Activated T-cell treated with anti-CD3 and anti-CD28 coated beads, Interleukin-2, amount 50 U/mL, for 72 hours (primary cell): ENCODE data around the gene FRY. TPM values are rescaled to one million over a fixed set of nuclear protein-coding genes. Genes with fewer than 3 reads are reported as not detected.

Experiments
- ATAC-seq, 2 donors: fragments of 150-1000 bp; cut with Tn5 transposase; replicated peaks in 1 of 2; 2 replicates each; pipeline ENCODE4 v1.10.0; 2021; ENCODE audit warnings: moderate library complexity in 2 of 2, mild to moderate bottlenecking in 1 of 2
- DNase-seq, 2 donors: peaks; one replicate each; pipeline ENCODE4 v3.0.0; 2021 to 2022; ENCODE audit warnings: mixed read lengths in 1 of 2
- H3K27ac Mint-ChIP-seq: one replicate; pipeline ENCODE4 v1.8.0; 2022; ENCODE audit warnings: mild to moderate bottlenecking, moderate library complexity, mixed read lengths
- H3K27me3 Mint-ChIP-seq: one replicate; pipeline ENCODE4 v1.8.0; 2022; ENCODE audit warnings: low read depth, mixed read lengths
- H3K36me3 Mint-ChIP-seq, 2 donors: one replicate each; pipeline ENCODE4 v1.8.0; 2022; ENCODE audit warnings: mixed read lengths in 2 of 2, mild to moderate bottlenecking in 1 of 2; ENCODE audit not compliant: insufficient read depth in 2 of 2
- H3K4me1 Mint-ChIP-seq: one replicate; pipeline ENCODE4 v1.8.0; 2022; ENCODE audit warnings: low read depth, mixed read lengths
- H3K4me3 Mint-ChIP-seq, 2 donors: one replicate each; pipeline ENCODE4 v1.8.0; 2022; ENCODE audit warnings: mild to moderate bottlenecking in 2 of 2, mixed read lengths in 2 of 2, moderate library complexity in 2 of 2
- H3K9me3 Mint-ChIP-seq, 2 donors: one replicate each; pipeline ENCODE4 v1.8.0; 2022; ENCODE audit warnings: mixed read lengths in 2 of 2
- total RNA-seq, 2 donors: library from RNA; stranded (reverse); gene quantifications; one replicate each; pipeline ENCODE4 v1.2.3, GENCODE V29; 2022

FRY gene
- total RNA-seq, 2 donors from 2014 or later: 6.5 to 7.6 TPM

DNA sequence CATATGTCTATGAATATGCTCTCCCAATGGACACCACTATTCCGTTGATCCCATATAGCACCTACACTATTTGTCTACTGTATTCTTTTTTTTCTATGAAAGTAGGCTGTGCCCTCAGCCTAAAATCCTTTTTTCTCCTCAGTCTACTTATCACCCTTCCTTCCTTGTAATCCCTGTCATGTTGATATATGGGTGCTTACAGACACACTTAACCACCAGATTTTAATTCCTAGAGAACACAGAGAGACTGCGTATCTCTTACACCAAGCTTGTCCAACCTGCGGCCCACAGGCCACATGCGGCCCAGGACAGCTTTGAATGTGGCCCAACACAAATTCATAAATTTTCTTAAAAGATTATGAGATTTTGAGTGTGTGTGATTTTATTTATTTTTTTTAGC lies 182.5 kb downstream of the FRY start:
- H3K4me3 Mint-ChIP-seq: no peak overlapping the region
- no peaks in the 10 kb centered on the region for H3K9me3 Mint-ChIP-seq
- no peak for DNase-seq
- no peak overlapping the region for H3K27ac Mint-ChIP-seq
- no peaks in the 10 kb centered on the region for H3K36me3 Mint-ChIP-seq
- no peaks in the 10 kb centered on the region for H3K4me1 Mint-ChIP-seq
- H3K27me3 Mint-ChIP-seq: no peaks in the 10 kb centered on the region
- no peak for ATAC-seq

DNA sequence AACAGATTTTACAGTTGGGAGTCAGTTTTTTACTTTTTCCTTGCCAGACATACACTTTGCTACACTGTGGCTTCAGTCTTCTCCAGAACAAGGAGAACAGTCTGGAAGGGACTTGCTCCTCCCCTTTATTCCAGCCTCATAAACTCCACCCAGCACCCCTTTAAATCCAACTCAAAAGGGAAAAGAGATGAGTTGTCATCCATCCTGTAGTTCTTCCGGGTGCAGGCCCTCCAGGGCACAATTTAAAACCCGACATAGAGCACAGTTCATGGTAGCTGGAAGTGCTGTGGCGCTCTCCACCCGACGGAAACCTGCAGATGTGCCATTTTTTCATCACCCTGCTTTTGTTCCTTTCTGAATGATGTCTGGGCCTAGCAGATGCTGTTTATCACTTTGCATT lies 184.7 kb downstream of the FRY start:
- Mint-ChIP-seq H3K27me3 (no peaks in the 10 kb centered on the region), H3K4me1 (no peaks in the 10 kb centered on the region), H3K27ac (no peak overlapping the region), H3K4me3 (no peak overlapping the region), H3K9me3 (no peaks in the 10 kb centered on the region), H3K36me3 (no peaks in the 10 kb centered on the region)
- no peak for ATAC-seq
- DNase-seq: no peak

DNA sequence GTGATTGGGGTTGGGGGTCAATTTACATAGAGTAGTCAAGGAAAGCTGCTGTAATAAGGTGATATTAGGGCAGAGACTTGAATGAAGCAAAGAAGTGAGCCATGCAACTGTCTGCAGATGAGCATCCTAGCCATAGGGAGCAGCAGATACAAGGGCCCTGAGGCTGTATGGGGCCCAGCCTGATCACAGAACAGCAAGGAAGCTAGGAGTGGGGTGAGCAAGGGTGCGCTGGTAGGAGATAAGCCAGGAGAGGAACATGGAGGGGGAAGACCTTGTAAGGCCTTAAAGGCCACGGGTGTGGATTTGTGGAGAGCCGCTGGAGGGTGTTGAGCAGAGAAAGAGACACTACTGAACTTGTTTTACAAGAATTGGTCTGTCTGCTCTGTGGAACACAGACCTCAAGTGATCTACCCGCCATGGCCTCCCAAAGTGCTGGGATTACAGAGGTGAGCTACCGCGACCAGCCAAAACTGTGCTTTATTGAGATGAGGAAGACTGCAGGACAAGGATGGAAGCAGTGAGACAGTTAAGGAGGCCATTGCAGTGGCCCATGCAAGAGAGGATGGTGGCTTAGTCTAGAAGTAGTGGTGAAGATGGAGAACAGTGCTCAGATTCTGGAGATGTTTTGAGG lies 190.6 kb downstream of the FRY start:
- Mint-ChIP-seq H3K27ac (no peak overlapping the region), H3K4me3 (no peak overlapping the region), H3K36me3 (no peaks in the 10 kb centered on the region), H3K9me3 (no peaks in the 10 kb centered on the region), H3K4me1 (no peaks in the 10 kb centered on the region), H3K27me3 (no peaks in the 10 kb centered on the region)
- DNase-seq (no peak), ATAC-seq (no peak)

DNA sequence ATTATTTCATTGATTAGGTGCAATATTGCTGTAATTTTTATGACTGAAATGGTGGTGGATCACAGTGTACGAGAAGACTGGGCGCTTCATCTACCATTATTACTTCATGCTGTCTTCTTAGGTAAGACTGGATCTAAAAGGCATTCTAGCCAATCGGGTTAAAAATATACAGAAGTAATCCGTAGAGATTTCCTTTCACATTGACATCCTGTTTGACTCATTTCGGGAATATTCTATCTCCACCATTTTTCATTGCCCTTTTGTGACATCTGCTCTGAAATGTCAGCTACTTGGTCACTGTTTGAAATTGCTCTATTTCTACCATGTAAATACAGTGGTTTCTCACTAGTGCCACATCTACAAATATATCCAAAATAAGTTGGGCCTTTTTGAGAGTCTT lies 193.3 kb downstream of the FRY start:
- Mint-ChIP-seq H3K27ac (peak overlapping the region; percentile 59), H3K4me3 (no peak overlapping the region), H3K9me3 (no peaks in the 10 kb centered on the region), H3K4me1 (no peaks in the 10 kb centered on the region), H3K27me3 (no peaks in the 10 kb centered on the region), H3K36me3 (no peaks in the 10 kb centered on the region)
- DNase-seq (no peak), ATAC-seq (no peak)

DNA sequence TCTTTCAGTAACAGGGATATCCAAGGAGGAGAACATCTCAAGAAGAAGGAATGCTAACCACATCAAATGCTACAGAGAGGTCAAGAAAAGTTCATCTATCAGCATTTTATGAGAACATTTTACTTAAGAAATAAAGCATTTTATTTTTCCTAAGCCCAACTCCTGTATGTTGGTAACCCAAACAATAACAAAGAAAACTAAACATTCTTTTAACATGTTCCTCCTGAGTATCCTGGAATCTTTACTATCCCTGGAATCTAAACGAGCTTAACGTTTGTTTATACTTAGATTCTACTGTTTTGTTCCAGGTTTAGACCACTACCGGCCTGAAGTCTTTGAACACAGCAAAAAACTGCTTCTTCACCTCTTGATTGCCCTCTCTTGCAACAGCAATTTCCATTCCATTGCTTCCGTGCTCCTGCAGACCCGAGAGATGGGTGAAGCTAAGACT lies 193.9 kb downstream of the FRY start:
- Mint-ChIP-seq H3K4me1 (no peaks in the 10 kb centered on the region), H3K9me3 (no peaks in the 10 kb centered on the region), H3K27ac (peak overlapping the region; percentile 59), H3K36me3 (no peaks in the 10 kb centered on the region), H3K27me3 (no peaks in the 10 kb centered on the region), H3K4me3 (no peak overlapping the region)
- ATAC-seq: no peak
- no peak for DNase-seq

DNA sequence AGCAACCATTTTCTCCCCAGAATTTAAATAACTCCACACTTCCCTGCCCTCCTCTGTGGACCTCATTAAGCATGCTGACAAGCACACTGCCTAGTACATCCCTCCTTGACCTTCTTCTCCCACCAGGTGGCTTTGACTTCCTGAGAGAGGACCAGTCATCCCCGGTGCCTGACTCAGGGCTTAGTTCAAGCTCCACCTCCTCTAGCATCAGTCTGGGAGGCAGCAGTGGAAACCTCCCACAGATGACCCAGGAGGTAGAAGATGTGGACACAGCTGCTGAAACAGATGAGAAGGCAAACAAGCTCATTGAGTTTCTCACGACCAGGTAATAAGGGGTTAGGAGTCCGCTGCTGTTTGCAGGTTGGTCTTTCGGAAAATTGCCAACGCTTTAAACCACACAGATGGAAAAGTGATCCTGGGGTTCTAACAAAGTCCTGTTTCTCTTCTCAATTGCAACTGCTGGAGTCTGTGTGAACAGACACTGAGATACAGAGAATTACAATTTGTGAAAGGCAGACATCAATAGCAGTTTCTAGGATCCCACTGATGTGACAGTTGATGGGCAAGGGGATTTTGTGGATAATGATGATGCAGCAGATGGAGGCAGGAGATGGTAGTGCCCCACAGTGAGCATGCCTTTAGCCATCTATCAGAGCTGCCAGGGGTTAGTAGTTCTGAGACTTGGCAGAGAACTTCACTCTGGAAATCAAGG lies 196.9 kb downstream of the FRY start:
- Mint-ChIP-seq H3K36me3 (peaks cover 0 to 1% of the 10 kb centered on the region in 2 donors), H3K9me3 (no peaks in the 10 kb centered on the region), H3K27me3 (no peaks in the 10 kb centered on the region), H3K27ac (no peak overlapping the region), H3K4me1 (no peaks in the 10 kb centered on the region), H3K4me3 (no peak overlapping the region)
- ATAC-seq: peak in 1 of 2 donors; percentile 42
- no peak for DNase-seq

DNA sequence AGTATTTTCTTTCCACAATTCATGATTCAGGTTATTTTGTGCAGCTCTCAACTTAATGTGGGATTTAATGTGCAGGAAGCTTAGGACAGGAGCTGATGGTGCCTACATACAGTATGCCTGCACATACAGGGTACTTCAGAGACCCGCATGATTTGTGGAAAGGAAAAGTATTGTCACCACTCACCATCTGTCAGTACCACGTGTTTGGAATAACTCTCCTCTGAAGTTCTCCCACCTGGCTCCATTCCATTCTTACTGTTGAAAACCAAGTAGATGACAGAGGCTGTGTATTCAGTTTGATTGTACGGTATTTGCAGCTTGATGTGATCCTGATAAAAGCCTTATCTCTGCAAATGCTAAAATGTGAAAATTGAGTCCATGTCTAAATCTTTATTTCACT lies 197.9 kb downstream of the FRY start:
- H3K27me3 Mint-ChIP-seq: no peaks in the 10 kb centered on the region
- ATAC-seq (no peak), DNase-seq (no peak)
- no peaks in the 10 kb centered on the region for H3K9me3 Mint-ChIP-seq
- H3K36me3 Mint-ChIP-seq: peaks cover 0 to 1% of the 10 kb centered on the region in 2 donors
- no peak overlapping the region for H3K4me3 Mint-ChIP-seq
- no peak overlapping the region for H3K27ac Mint-ChIP-seq
- H3K4me1 Mint-ChIP-seq: no peaks in the 10 kb centered on the region

DNA sequence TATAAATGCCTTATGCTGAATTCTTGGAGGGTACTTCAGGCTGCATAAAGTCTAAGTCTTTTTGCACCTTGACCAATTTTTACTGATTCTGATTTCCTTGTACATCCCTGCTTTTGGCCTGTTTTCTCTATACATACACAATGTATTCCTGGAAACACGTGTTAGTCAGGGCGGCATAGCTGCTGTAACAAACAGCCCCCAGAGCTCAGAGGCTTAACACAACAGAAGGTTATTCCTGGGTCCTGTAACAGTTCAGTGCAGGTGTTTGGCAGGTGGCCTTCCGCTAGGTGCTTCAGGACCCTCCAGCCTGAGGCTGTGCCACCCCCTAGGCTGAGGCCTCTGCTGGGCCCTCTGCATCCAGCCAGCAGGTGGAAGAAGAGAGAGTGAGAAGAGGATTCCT lies 200.7 kb downstream of the FRY start:
- Mint-ChIP-seq H3K9me3 (no peaks in the 10 kb centered on the region), H3K27me3 (no peaks in the 10 kb centered on the region), H3K4me1 (no peaks in the 10 kb centered on the region), H3K27ac (no peak overlapping the region), H3K36me3 (peaks cover 0 to 1% of the 10 kb centered on the region in 2 donors), H3K4me3 (no peak overlapping the region)
- ATAC-seq (no peak), DNase-seq (no peak)

DNA sequence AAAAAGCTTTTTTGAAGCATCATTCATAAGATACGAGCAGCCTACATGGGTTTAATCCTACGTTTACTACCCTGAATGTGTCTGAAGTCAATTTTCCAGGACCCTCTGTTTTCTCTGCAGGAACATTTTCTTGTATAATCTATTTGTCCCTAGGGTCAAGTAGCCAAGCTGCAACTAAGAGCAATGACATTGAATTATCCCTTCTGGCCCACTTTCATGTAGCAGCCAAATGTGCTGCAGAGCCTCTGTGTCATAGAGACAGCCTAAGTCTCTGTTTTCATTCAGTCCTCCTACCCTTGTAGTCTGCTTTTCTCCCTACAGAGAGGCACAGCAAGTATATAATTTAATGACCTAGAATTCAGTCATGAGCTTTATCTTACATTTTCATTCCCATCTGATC lies 201.5 kb downstream of the FRY start:
- no peak overlapping the region for H3K4me3 Mint-ChIP-seq
- peaks cover 0 to 1% of the 10 kb centered on the region in 2 donors for H3K36me3 Mint-ChIP-seq
- H3K4me1 Mint-ChIP-seq: no peaks in the 10 kb centered on the region

DNA sequence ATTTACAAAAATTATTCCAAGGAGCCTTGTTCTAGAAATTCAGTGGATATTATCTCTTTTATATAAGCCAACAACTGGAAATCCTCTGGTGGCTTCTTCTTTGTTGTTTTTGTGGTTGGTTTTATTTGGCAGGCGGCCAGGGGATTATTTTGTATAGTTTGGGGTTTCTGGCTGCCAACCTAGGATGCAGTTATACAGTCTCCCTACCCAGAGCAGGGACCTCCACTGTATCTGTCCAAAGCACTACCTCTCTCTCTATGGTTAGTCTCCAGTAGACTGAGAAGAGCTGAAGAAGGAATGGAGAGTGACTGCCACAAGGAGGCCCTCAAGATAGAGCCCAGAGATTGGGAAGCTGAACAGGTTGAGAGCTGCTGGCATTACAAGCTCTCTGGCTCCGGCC lies 203.3 kb downstream of the FRY start:
- Mint-ChIP-seq H3K27ac (no peak overlapping the region), H3K4me1 (no peaks in the 10 kb centered on the region), H3K9me3 (no peaks in the 10 kb centered on the region), H3K27me3 (no peaks in the 10 kb centered on the region), H3K36me3 (peaks cover 0 to 1% of the 10 kb centered on the region in 2 donors), H3K4me3 (no peak overlapping the region)
- no peak for DNase-seq
- no peak for ATAC-seq

More for the DNA sequence above, 201.5 kb downstream of the FRY start:
- Mint-ChIP-seq H3K27ac (no peak overlapping the region), H3K27me3 (no peaks in the 10 kb centered on the region), H3K9me3 (no peaks in the 10 kb centered on the region)
- ATAC-seq (no peak), DNase-seq (no peak)

DNA sequence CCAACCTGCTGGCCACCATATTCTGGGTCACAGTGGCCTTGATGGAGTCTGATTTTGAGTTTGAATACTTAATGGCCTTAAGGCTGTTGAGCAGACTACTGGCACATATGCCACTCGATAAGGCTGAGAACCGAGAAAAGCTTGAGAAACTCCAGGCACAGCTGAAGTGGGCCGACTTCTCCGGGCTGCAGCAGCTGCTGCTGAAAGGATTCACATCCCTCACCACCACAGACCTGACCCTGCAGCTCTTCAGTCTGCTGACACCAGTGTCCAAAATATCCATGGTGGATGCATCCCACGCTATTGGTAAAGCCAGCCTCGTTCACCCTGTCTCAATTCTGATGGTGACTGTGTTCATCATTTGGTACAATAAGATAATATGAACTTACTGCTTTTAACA lies 206.1 kb downstream of the FRY start:
- ATAC-seq: no peak
- Mint-ChIP-seq H3K36me3 (peaks cover 0 to 1% of the 10 kb centered on the region in 2 donors), H3K27me3 (no peaks in the 10 kb centered on the region), H3K27ac (no peak overlapping the region), H3K4me1 (no peaks in the 10 kb centered on the region), H3K9me3 (no peaks in the 10 kb centered on the region), H3K4me3 (no peak overlapping the region)
- DNase-seq: no peak

DNA sequence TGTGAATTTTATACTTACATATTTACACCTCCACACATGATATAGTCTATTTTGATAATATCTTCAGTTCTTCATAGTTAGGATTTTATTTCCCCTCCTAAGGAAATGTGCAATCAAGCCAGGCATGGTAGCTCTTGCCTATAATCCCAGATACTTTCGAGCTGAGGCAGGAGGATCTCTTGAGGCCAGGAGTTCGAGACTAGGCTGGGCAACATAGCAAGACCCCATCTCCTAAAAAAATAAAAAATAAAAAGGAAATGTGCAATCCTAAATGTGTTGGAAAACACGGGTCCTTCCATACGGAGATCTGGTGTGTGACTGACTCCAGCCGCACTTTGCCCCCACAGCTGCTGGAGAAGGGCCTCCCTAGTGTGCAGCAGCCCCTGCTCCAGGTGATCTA lies 212.1 kb downstream of the FRY start:
- Mint-ChIP-seq H3K27ac (no peak overlapping the region), H3K4me3 (no peak overlapping the region), H3K27me3 (no peaks in the 10 kb centered on the region), H3K36me3 (no peaks in the 10 kb centered on the region), H3K4me1 (peaks cover 6% of the 10 kb centered on the region), H3K9me3 (no peaks in the 10 kb centered on the region)
- no peak for DNase-seq
- no peak for ATAC-seq

DNA sequence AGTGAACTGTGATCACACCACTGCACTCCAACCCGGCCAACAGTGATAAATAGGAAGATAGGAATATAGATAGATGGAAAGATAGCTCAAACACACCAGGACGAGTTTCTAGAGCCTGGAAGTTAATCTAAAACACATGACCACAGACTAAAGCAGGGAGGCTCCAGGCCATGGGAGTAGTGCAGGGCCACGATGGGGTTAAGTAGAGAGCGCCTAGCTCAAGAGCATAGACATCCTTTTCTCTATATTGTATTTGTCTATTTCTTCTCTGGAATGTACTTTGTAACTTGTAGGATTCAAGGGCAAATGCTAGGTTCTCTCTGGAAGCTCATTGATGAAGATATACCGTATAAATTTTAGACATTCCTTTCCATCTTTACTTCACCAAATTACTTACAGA lies 214.0 kb downstream of the FRY start:
- no peaks in the 10 kb centered on the region for H3K27me3 Mint-ChIP-seq
- no peak overlapping the region for H3K4me3 Mint-ChIP-seq
- no peak for DNase-seq
- H3K4me1 Mint-ChIP-seq: peaks cover 6% of the 10 kb centered on the region
- H3K9me3 Mint-ChIP-seq: no peaks in the 10 kb centered on the region
- H3K27ac Mint-ChIP-seq: no peak overlapping the region
- no peaks in the 10 kb centered on the region for H3K36me3 Mint-ChIP-seq
- ATAC-seq: no peak

DNA sequence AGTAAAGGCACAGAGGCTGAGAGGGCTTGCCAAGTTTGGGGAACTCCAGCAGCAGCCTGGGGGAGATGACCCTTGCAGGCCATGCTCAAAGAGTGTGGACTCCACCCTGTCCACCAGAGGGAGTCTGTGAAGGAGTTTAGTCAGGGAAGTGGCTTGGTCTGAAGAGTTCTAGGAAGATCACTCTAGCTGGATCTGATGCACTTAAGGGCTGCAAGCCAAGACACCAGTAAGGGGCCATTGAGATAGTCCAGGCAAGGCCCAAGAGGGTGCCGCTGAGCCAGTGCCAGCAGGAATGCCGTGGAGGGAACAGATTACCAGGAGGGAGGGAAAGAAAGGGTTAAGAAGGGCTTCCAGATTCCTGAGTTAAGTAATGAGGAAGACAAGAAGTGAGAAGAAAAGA lies 214.9 kb downstream of the FRY start:
- Mint-ChIP-seq H3K27ac (peak overlapping the region; percentile 23), H3K9me3 (no peaks in the 10 kb centered on the region), H3K27me3 (no peaks in the 10 kb centered on the region), H3K4me1 (peaks cover 6% of the 10 kb centered on the region), H3K4me3 (no peak overlapping the region), H3K36me3 (no peaks in the 10 kb centered on the region)
- ATAC-seq: peak; percentile 80 to 83
- peak; percentile 49 to 58 for DNase-seq
